ENCODE data around the gene RPP40. TPM values are rescaled to one million over a fixed set of nuclear protein-coding genes. Genes with fewer than 3 reads are reported as not detected.

Gene RPP40
- total and polyA plus RNA-seq, 2 of the 13 experiments (the other 11 are each of a cell fraction or from before 2014, with no cell fraction given), result 18.0 to 41.2 TPM

DNA sequence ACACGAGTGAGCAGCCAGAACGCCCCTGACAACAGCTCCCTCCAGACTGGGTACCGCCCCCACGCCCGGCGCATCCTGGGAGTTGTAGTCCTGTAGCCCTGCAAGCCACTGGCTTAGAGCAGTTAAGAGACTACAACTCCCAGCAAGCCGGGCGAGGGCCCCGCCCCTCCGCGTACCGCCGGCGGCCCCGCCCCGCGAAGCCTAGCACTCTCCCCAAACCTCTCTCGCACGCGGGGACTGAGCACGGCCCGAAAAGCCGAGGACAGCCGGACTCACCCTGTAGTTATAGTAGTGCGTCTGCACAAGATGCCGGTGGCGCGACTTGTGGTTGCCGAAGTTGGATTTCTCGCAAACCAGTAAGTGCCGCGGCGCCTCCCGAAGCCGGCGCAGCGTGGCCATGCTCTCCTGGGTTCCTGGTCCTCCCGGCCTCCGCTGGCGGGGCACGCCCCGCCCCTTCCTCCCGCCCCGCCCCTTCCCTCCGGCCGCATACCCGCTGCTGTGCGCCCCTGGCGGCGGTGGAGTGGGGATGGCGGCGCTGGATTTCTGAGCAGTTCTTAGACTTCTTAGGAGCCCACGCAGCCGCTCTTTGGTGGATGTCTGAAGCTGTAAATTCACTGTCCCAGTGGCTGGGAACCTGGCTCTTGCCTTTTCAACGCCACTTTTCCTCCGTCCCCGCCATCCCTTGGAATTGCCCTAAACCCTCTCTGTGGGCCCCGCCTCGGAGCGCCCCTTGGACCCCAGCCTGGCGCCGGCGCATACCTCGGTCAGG lies at the start of gene RPP40 (continued):
- TF ChIP-seq KMT2B (CRISPR knock-in tag; IDR thresholded peaks at IDR 0.05) (peak; percentile 96), ZNF160 (CRISPR knock-in tag; IDR thresholded peaks at IDR 0.05) (peak; percentile 38; the same call in 1 of the 2 replicates), ERF (CRISPR knock-in tag; IDR thresholded peaks at IDR 0.05) (no peak; the same call in none of the 2 replicates), MXI1 (IDR thresholded peaks at IDR 0.05; ENCODE audit: borderline replicate concordance, low read depth, low read length) (peak; percentile 92), ZFP36L2 (CRISPR knock-in tag; IDR thresholded peaks at IDR 0.05) (peak; percentile 86), ZNF101 (CRISPR knock-in tag; IDR thresholded peaks at IDR 0.05; ENCODE audit: borderline replicate concordance, low read depth) (no peak), SRSF1 (optimal IDR thresholded peaks at IDR 0.05; ENCODE audit: low read depth, low read length) (peak; percentile 29), ZNF235 (CRISPR knock-in tag; IDR thresholded peaks at IDR 0.05; ENCODE audit: borderline replicate concordance) (peak; percentile 92; the same call in 1 of the 2 replicates), ATF7 (IDR thresholded peaks at IDR 0.05) (no peak), ATF7 (CRISPR knock-in tag; IDR thresholded peaks at IDR 0.05) (0 out of 2 replicates have a peak, but pooled peaks have one; percentile 29), KAT7 (CRISPR knock-in tag; IDR thresholded peaks at IDR 0.05; ENCODE audit: borderline replicate concordance) (0 out of 2 replicates have a peak, but pooled peaks have one; percentile 79), ZNF446 (CRISPR knock-in tag; IDR thresholded peaks at IDR 0.05) (peak; percentile 54), SIN3A (IDR thresholded peaks at IDR 0.05; ENCODE audit: borderline replicate concordance, low read depth, low read length) (no peak; the same call in none of the 2 replicates), SKI (IDR thresholded peaks at IDR 0.05; ENCODE audit: partially characterized antibody) (no peak), POLR2AphosphoS2 (IDR thresholded peaks at IDR 0.05; ENCODE audit: low read depth, low read length) (peak; percentile 47; the same call in 1 of the 2 replicates), ZNF644 (CRISPR knock-in tag; IDR thresholded peaks at IDR 0.05; ENCODE audit: low read depth) (no peak), ATF7-NPFF (CRISPR knock-in tag; IDR thresholded peaks at IDR 0.05; ENCODE audit: low read depth) (peak; percentile 74; the same call in 1 of the 2 replicates), ZNF121 (CRISPR knock-in tag; IDR thresholded peaks at IDR 0.05) (peak; percentile 74), SATB2 (CRISPR knock-in tag; IDR thresholded peaks at IDR 0.05) (peak; percentile 90; the same call in 1 of the 2 replicates), ZNF619 (CRISPR knock-in tag; IDR thresholded peaks at IDR 0.05) (no peak; the same call in 1 of the 2 replicates), ZNF598 (CRISPR knock-in tag; IDR thresholded peaks at IDR 0.05; ENCODE audit: borderline replicate concordance) (peak; percentile 78; the same call in 1 of the 2 replicates), ZEB1 (IDR thresholded peaks at IDR 0.05; ENCODE audit: insufficient replicate concordance, low read depth) (no peak), YY1 (IDR thresholded peaks at IDR 0.05; ENCODE audit: insufficient read depth, insufficient replicate concordance, low read depth, low read length) (peak; percentile 82), SP140L (CRISPR knock-in tag; IDR thresholded peaks at IDR 0.05; ENCODE audit: borderline replicate concordance) (no peak), ZIK1 (CRISPR knock-in tag; IDR thresholded peaks at IDR 0.05; ENCODE audit: borderline replicate concordance, low read depth) (peak; percentile 53; the same call in 1 of the 2 replicates)
- TF ChIP-seq, protein P1, sequence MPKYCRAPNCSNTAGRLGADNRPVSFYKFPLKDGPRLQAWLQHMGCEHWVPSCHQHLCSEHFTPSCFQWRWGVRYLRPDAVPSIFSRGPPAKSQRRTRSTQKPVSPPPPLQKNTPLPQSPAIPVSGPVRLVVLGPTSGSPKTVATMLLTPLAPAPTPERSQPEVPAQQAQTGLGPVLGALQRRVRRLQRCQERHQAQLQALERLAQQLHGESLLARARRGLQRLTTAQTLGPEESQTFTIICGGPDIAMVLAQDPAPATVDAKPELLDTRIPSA (CRISPR knock-in tag; IDR thresholded peaks at IDR 0.05; ENCODE audit: borderline replicate concordance), result peak; percentile 76; the same call in 1 of the 2 replicates
- TF ChIP-seq, protein P2, sequence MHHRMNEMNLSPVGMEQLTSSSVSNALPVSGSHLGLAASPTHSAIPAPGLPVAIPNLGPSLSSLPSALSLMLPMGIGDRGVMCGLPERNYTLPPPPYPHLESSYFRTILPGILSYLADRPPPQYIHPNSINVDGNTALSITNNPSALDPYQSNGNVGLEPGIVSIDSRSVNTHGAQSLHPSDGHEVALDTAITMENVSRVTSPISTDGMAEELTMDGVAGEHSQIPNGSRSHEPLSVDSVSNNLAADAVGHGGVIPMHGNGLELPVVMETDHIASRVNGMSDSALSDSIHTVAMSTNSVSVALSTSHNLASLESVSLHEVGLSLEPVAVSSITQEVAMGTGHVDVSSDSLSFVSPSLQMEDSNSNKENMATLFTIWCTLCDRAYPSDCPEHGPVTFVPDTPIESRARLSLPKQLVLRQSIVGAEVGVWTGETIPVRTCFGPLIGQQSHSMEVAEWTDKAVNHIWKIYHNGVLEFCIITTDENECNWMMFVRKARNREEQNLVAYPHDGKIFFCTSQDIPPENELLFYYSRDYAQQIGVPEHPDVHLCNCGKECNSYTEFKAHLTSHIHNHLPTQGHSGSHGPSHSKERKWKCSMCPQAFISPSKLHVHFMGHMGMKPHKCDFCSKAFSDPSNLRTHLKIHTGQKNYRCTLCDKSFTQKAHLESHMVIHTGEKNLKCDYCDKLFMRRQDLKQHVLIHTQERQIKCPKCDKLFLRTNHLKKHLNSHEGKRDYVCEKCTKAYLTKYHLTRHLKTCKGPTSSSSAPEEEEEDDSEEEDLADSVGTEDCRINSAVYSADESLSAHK (CRISPR knock-in tag; IDR thresholded peaks at IDR 0.05; ENCODE audit: borderline replicate concordance), result no peak
- TF ChIP-seq, protein P3, sequence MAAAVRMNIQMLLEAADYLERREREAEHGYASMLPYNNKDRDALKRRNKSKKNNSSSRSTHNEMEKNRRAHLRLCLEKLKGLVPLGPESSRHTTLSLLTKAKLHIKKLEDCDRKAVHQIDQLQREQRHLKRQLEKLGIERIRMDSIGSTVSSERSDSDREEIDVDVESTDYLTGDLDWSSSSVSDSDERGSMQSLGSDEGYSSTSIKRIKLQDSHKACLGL (CRISPR knock-in tag; IDR thresholded peaks at IDR 0.05), result peak; percentile 99
